HG02973 (cell line): Measurements from ENCODE around the gene SPINT4.
"Not testable (repeated sequence)": the region's sequence is repeated elsewhere in the genome, so short reads cannot be mapped to it uniquely, and the experiment has no call there.

Experiments
- ATAC-seq: cut with Tn5 transposase; IDR thresholded peaks from one replicate; pipeline ENCODE4 v1.9.1; 2021; ENCODE audit warnings: moderate library complexity; ENCODE audit not compliant: unreplicated experiment

The SPINT4 gene

DNA sequence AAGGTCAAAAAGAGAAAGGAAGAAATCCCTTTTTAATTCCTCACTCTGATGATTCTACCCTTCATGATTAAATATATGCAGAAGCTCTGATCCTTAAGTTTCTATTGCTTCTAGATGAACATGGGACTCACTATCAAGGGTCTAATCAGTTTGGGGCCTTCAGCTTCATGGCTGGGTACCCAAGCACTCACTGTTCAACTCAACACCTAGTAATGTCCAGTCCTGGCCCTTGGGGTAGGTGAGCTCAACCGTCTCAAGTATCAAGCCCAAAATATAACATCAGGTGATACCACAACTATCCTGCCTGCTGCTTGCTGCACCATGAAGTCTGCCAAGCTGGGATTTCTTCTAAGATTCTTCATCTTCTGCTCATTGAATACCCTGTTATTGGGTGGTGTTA, at the start of gene SPINT4:
Gene SPINT4 (plus strand): TSS at position 301 of the 400 bp plus-strand sequence. CDS start 21 bp downstream, at position 322.
- ATAC-seq = no peak

DNA sequence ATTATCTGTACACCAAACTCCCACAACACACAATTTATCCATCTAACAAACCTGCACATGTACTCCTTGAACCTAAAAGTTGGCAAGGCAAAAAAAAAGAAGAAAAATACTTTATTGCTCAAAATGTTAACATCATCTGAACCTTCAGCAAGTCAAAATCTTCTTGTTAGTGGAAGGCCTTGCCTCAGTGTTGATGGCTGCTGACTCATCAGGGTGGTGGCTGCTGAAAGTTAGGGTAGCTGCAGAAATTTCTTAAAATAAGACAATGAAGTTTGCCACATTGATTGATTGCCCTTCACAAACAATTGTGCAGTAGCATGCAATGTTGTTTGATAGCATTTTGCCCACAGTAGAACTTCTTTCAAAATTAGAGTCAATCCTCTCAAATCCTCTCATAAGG, 49.4 kb upstream of the SPINT4 start:
- no peak for ATAC-seq

DNA sequence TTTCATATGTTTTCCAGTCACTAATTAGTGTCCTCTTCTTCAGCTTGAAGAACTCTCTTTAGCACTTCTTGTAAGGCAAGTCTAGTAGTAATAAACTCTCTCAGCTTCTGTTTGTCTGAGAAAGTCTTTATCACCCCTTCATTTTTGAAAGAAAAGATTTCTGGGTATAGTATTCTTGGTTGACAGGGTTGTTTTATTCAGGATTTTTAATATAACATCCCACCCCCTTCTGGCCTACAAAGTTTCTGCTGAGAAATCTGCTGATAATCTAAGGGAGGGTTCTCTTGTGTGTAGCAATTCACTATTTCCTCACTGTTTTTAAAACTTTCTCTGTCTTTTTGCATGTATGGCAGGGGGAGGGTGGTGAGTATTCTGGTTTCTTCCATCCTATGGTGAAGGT, 42.5 kb upstream of the SPINT4 start:
- ATAC-seq = no peak

DNA sequence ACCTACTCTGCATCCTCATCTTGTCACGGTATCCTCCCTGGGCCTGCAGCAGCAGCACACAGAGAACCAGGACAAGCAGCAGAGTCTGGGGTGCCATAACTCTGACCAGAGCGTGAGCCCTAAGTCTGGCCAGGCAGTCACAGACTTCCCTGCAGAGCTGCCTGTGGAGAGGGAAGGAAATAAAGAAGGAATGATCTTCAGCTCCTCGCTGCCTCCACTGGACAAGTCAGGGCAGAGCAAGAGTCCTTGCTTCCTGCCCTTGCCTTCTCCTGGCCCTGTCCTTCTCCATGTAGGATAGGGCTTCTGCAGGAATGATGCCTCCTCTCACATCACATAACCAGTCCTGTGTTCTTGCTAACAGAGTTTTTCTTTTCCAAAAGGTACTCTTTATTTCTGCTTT, 36.3 kb upstream of the SPINT4 start:
- no peak for ATAC-seq

DNA sequence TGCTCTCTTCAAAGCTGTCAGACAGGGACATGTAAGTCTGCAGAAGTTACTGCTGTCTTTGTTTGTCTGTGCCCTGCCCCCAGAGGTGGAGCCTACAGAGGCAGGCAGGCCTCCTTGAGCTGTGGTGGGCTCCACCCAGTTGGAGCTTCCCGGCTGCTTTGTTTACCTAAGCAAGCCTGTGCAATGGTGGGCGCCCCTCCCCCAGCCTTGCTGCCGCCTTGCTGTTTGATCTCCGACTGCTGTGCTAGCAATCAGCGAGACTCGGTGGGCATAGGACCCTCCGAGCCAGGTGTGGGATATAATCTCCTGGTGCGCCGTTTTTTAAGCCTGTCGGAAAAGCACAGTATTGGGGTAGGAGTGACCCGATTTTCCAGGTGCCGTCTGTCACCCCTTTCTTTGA, 28.8 kb upstream of the SPINT4 start:
- not testable (repeated sequence) for ATAC-seq

DNA sequence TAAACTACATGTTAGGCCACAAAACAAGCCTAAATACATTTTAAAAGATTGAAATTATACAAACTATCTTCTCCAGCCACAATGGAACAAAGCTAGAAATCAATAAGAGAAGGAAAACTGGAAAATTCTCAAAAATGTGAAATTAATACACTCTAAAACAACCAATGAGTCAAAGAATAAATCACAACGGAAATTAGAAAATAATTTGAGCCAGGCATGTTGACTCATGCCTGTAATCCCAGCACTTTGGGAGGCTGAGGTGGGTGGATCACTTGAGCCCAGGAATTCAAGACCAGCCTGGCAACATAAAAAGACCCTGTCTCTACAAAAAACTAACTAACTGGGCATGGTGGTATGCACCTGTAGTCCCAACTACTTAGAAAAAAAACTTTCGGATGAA, 26.7 kb upstream of the SPINT4 start:
- ATAC-seq = no peak

DNA sequence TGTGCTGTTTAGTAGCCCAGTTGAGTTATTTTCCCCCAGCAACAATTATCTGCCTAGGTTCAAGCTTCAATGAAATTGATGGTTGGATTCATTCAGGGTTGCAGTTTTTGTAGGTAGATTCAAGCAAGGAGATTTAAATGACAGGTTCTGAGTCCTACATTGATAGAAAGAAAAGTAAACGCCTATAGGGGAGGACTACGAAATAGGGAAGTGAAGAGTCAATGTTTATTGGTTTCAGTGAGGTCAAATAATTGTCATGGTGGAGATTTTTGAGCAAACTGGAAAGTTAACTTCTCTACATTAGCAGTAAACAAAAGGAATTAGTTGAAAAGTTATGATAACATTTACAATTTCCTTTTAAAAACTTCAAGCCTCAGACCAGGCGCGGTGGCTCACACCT, 21.0 kb upstream of the SPINT4 start:
- no peak for ATAC-seq

DNA sequence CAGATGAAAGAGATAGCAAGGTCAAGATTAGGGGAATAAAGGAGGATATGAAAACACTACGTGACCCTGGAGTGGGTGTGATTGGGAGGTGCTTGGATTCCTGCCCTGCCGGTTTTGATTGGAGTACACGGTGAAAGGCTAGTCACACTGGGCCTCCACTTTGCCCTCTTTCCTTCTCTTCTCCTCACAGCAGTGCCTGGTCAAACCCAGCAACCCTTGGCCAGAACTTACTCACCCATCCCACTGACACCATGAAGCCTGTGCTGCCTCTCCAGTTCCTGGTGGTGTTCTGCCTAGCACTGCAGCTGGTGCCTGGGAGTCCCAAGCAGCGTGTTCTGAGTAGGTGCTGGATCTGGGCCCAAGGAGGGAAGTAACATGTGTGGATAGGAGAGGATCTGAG, 20.3 kb upstream of the SPINT4 start, which contains the start of gene WFDC13:
Gene WFDC13 (plus strand): TSS at position 166 of the 400 bp plus-strand sequence. CDS start 86 bp downstream, at position 252.
- ATAC-seq = no peak

DNA sequence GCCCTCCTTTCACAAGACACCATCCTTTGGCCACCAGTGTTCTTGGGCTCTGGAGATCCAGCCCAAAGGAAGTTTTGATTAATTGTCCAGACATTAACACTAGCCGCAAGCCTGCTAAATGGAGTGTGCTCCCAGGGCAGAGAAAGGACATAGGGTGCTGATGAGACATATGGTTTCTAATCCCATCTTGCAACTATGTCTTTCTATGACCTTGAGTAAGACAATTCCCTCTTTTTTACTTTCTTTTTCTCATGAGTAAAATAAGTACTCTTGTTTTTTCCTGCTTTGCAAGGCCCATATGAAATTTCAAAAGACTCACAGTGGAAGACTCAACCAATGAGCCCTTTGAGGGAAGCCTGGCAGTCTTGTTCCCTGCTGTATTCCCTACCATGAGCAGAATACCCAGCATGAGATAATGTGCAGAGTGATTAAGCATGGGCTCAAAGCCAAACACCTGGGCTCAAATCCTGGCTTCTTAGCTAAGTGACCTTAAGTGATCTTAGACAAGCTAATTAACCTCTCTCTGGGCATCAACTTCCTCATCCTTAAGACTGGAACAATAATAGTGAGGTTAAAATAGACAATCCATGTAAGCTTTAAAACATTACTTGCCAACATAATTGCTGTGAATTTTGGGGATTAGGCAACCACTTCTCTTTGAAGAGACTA, 17.0 kb upstream of the SPINT4 start, which contains the start of gene WFDC10B:
Gene WFDC10B (minus strand): TSS at position 51 of the 669 bp plus-strand sequence. CDS start 19,027 bp downstream, outside the sequence.
- ATAC-seq = no peak

DNA sequence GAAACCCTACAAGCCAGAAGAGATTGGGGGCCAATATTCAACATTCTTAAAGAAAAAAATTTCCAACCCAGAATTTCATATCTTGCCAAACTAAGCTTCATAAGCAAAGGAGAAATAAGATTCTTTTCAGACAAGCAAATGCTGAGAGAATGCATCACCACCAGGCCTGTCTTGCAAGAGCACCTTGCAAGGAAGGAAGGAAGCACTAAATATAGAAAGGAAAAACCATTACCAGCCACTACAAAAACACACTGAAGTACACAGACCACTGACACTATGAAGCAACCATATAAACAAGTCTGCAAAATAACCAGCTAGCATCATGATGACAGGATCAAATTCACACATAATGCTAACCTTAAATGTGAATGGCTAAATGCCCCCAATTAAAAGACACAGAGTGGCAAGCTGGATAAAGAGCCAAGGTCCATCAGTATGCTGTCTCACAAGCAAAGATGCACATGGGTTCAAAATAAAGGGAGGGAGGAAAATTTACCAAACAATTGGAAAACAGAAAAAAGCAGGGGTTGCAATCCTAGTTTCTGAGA, 5.9 kb upstream of the SPINT4 start:
- not testable (repeated sequence) for ATAC-seq

DNA sequence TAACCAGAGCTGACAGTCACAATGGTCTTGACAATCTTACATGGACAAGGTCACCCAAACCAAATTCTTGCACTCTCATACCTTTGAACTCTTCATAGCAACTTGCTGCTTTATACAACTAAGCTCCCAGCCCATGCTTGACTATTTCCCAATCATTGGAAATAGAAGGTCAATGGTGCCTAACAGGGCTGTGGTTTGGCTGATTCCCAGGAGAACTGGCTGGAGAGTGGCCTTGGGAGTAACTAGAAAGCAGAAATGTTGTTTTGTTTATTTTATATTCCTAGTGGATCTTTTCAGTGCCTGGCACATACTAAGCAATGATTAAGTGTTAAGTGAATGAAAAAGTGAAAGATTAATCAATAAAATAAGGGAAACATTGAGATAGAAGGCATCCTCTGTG, 3.0 kb downstream of the SPINT4 start:
- no peak for ATAC-seq

DNA sequence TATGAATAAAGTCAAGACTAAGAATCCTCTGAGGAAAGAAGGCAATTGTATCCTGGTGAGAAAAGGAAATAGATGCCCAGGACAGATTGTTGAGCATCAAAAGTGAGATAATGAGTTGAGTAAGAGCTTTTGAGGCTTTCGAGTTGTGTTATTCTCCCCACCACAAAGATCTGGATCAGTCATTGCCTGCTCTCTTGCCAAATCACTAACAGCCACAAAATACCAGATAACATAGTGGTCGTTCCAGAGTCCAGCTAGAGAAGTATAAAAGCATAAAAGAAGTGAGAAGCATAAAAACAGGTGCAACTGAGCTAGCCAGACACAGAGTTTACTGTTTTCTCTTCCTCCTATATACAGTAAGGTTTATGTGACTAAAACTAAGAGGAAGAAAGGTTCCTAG, 4.9 kb downstream of the SPINT4 start:
- ATAC-seq = no peak

DNA sequence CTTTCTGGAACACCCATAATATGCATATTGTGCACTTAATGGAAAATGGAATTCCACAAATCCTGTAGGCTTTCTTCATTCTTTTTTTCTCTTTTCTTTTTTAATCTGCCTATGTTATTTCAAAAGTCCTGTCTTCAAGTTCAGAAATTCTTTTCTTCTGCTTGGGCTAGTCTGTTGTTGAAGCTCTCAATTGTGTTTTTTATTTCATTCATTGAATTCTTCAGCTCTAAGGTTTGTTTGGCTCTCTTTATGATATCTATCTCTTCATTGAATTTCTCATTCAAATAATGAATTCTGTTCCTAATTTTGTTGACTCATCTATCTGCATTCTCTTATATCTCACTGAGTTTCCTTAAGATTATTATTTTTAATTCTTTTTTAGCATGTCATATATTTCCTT, 10.1 kb downstream of the SPINT4 start:
- no peak for ATAC-seq

DNA sequence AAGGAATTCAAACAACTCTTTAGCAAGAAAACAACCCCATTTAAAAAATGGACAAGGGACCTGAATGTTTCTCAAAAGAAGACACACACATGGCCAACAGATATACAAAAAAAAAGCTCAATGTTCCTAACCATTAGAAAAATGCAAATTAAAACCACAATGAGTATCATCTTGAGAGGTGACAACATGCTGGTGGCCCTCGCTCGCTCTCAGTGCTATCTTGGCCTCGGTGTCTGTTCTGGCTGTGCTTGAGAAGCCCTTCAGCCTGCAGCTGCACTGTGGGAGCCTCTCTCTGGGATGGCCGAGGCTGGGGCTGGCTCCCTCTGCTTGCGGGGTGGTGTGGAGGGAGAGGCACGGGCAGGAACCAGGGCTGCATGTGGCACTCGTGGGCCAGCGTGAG, 13.4 kb downstream of the SPINT4 start:
- ATAC-seq = no peak

DNA sequence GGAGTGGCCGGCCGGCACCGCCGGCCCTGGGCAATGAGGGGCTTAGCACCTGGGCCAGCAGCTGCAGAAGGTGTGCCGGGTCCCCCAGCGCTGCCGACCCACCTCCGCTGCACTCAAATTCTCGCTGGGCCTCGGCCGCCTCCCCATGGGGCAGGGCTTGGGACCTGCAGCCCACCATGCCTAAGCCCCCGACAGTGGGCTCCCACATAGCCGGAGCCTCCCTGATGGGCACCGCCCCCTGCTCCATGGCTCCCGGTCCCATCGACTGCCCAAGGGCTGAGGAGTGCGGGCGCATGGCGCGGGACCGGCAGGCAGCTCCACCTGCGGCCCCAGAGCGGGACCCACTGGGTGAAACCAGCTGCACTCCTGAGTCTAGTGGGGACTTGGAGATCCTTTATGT, 13.8 kb downstream of the SPINT4 start:
- ATAC-seq = no peak

DNA sequence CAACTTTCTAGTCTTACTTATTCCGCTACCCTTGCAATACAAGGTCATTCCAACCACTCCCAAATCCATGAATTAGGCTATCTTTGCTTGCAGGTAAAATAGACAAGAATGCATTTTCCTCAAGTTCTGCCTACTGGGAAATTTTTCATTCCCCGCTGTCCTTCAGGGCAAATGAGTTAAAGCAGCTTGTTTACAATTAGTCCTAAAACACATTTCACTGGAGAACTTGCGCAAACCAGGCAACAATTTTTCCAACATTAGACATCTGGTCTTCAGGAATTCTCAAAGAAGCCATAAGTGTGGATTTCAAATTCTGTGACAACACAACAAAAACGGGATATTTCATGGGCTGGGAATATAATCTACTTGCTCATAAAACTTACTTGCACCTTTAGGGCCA, 20.4 kb downstream of the SPINT4 start:
- no peak for ATAC-seq

DNA sequence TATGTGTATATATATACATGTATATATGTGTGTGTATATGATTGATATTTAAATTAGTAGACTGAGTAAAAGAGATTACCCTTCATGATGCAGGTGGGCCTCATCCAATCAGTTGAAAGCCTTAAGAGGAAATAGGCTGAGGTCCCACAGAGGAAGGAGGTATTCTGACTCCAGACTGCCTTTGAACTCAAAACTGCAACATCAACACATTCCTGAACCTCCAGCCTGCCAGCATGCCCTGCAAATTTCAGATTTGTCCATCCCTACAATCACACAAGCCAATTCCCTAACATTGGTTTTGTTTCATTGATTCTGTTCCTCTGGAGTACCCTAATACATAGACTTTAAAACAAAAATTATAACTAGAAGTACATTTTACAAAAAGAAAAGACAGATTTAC, 22.9 kb downstream of the SPINT4 start:
- no peak for ATAC-seq

DNA sequence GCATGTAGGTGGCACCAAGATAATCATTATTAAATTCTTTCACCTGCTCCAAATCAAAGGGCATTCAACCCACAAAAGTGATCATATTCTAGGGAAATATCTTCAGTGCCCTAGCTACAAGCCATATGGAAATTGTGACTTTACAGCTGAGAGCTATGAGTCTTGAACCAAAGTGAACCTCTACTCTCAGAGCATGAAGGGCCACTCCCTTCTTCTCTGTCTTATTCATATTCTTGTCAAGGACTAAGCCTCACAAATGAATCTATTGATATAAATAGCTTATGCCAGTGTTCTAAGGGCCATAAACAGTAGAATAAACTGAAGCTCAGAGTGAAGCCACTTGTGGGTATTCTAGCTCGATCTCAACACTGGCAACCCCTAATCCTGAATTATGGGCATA, 29.6 kb downstream of the SPINT4 start:
- no peak for ATAC-seq

DNA sequence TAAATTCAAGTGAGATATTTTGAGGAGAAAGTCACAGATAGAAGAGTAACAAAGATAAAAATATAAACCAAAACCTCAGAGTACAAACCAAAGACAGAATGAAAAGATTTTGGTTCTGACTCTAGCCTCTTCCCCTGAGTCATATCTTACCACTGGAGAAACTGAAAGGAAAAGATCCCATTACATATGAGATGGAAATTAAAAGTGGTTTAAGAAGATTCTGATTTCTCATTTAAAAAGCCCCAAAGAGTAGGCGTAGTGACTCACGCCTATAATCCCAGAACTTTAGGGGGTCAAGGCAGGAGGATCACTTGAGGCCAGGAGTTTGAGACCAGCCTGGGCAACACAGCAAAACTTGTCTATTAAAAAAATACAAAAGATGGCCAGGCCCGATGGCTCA, 30.6 kb downstream of the SPINT4 start:
- ATAC-seq = no peak

DNA sequence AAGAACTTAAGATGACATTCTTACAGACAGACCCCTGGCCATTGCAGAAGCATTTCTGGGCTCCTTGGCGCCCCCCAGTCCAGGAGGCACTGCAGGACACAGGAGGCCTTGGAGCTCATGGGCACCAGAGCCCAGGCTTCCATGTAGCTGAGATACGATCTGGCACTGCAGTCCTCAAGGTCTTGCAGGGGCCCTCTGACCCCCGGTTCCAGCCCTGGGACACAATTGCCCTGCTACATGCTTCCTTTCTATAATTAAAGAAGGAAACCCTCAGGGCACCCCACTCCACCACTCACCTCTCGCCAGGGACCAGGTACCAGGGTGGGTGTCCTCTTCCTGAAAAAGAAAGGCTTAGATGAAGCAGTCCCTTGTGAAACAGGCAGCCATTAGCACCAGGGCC, 35.9 kb downstream of the SPINT4 start:
- no peak for ATAC-seq

DNA sequence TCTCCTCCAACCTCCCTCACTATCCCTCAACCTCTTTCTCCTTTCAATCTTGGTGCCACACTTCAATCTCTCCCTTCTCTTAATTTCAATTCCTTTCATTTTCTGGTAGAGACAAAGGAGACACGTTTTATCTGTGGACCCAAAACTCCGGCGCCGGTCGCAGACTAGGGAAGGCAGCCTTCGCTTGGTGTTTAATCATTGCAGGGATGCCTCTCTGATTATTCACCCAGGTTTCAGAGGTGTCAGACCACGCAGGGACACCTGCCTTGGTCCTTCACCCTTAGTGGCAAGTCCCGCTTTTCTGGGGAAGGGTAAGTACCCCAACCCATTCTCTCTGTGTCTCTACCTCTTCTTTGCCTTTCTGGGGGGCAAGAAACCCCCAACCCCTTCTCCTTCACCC, 37.8 kb downstream of the SPINT4 start:
- ATAC-seq = not testable (repeated sequence)

DNA sequence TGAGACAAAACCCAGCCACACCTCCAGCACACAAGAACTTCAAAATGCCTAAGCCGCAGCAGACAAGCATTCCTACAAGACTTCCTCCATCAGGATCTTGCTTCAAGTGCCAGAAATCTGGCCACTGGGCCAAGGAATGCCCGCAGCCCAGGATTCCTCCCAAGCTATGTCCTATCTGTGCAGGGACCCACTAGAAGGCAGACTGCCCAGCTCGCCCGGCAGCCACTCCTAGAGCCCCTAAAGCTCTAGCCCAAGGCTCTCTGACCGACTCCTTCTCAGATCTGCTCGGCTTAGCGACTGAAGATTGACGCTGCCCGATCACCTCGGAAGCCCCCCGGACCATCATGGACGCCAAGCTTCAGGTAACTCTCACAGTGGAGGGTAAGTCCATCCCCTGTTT, 39.8 kb downstream of the SPINT4 start:
- ATAC-seq = not testable (repeated sequence)
